ENCODE measurements around the gene HAPLN3.
"Not testable (repeated sequence)": the region's sequence is repeated elsewhere in the genome, so short reads cannot be mapped to it uniquely, and the experiment has no call there.

HAPLN3 gene, protein sequence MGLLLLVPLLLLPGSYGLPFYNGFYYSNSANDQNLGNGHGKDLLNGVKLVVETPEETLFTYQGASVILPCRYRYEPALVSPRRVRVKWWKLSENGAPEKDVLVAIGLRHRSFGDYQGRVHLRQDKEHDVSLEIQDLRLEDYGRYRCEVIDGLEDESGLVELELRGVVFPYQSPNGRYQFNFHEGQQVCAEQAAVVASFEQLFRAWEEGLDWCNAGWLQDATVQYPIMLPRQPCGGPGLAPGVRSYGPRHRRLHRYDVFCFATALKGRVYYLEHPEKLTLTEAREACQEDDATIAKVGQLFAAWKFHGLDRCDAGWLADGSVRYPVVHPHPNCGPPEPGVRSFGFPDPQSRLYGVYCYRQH

DNA sequence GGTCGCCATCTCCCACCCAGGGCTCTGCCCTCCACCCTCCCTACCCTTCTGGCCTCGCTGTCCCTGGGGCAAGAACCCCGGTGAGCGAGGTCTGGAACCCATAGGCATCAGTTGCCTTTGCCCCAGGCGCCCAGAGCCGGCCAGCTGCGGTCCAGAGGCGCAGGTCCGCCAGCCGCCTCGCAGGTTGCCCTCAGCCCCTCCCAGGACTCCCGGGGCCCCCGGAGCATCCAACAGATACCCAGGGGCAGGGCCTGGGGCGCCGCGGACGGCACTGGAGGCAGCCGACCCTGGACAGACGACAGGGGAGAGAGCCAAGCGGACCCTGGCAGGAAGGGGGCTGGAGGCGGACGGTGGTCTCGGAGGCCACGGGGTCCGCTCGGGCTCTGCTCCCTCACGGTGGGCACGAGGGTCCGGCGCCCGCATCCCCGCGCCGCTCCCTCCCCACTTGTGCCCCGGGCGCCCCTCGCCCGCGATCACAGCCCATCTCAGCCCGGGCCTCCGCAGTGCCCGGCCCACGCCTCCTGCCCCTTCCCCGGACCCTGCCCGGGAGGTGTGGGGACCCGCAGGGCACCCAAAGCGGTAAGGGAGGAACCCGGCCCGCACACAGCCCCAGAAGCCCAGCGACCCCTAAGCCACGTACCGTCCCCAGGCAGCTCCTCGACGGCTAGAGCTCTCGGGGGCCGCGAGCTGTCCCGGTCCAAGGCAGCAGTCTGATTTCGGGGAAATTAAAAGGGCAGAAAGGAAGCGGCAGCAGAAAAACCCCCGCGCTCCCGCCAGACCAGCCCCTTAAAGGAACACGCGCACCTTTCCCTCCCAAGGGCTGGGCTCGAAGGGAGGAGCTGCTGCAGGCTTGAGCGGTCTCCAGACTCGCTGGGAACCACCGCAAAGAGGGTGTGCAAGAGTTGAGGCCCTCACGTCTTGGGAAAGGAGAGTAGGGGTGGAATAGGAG is at the start of gene HAPLN3:
Gene HAPLN3, minus strand, starts transcription at position 726 of the 949 bp plus-strand sequence. CDS start 8,246 bp downstream, outside the sequence.
- peak; percentile 64 to 70 for DNase-seq

DNA sequence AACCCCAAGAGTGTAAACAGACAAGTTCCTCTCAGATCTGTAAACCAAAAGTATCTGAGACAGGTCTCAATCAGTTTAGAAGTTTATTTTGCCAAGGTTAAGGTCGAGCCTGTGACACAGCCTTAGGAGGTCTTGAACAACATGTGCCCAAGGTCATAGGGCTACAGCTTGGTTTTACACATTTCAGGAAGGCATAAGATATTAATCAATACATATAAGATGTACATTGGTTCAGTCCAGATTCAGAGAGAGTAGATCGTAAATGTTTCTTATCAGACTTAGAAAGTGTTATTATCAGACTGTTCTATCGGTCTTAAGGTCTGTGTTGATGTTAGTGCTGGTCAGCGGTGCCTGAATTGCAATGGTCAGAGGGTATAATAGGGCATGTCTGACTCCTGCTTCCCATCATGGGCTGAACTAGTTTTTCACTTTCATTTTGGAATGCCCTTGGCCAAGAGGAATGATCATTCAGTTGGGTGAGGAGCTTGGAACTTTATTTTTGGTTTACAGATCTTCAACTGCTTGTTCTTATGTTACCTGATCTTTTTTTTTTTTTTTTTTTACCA is 44.8 kb upstream of the HAPLN3 start:
- DNase-seq: no peak

DNA sequence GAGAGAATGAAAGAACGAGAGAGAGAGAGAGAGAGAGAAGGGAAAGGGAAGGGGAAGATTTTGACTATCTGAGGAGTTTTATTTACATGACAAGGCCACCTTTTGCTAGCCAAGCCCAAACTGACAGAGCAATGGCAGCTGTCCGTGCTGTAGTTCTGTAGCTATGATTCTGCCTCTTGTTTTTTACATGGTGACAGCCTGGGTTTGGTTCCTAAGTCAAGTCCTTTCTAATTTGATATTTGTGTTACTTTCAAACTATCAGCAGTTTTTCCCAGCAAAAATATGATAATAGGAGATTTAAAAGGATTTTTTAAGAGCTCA is 44.1 kb upstream of the HAPLN3 start:
- no peak for DNase-seq

DNA sequence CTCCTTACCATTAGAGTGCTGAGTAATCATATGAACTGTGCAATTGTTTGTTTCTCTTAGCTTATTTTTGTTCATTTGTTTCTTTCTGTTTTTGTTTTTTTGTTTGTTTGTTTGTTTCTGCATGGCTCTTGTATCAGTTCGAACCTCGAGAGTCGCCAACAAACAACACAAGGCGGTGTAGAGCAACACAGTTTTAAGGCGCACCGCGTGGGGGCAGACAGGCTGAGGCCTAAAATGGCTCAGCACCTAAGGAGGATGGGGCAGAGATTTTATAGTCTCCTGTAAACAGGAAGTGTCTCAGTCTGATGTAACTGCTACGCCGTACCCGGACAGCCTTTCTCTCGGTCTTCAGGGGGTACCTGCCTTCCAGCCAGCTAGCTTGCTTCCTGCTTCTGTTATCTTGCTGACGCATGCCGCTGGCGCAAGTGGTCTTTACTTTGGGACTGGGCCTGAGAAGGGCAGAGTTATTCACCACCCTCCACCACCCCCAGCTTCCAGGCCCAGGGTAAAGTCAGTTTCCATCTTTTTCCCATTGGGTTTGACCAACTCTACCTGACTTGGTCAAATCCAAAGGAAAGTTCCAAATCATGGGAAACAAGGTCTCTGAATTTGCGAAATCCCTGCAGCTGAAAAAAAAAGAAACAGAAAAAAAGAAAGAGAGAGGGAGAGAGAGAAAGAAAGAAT is 43.6 kb upstream of the HAPLN3 start:
- no peak for DNase-seq

DNA sequence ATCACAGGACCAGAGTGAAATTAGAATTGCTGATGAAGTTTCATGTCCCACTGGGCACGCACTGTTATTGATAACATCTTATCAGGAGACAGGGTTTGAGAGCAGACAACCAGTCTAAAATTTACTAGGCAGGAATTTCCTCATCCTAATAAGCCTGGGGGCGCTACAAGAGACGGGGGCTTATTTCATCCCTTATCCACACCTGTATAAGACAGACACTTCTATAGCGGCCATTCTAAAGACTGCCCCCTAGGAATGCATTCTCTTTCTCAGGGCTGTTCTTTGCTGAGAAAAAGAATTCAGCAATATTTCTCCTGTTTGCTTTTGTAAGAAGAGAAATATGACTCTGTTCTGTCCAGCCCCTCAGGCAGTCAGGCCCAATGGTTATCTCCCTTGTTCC is 39.1 kb upstream of the HAPLN3 start:
- DNase-seq: not testable (repeated sequence)

DNA sequence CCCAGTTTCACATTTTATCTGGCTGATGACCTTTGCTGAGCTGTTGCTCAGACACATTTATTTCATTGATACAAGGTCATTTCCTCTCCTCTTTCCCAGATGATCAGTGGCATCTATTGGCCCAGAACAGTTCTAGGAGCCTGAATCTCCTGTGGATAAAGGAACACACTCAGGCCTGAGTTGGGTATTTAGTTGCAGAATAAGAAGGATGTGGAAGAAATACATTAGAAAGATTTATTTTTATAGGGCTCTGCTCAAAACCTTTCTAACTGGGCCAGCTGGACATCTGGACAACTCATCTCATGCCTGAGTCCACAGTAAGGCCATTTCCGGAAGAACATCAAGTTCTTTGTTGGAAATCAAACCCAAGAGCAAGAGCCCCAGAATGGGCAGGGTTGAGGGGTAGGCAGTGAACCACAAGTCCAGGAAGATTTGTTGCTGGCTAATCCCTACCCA is 37.6 kb upstream of the HAPLN3 start:
- DNase-seq: no peak

DNA sequence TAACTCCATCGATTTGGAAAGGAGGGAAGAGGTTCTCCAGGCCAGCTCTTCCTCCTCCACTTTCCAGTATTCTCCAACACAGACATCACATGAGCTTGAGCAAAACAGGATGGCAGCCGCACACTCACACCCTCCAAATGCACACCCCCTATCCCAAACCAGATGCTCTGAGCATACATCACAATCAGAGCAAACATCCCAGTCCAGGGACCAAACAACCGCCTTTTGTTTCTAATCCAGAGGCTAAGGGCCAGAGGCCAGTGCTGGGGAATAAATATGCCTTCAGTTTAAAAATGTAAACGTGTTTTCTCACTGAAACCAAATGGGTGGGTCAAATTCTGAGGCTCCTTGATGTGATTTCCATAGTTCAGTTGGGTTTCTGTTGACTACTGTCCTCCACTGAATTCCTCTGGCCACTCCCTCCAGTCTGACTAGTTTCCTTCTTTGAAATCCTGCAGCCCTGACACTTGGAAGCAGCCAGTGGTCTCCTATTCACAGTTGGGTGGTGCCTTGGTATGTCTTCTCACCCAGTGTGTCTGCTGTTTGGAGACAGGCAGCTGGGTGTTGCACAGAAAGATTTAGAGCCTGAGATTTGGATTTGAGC is 37.0 kb upstream of the HAPLN3 start:
- no peak for DNase-seq

DNA sequence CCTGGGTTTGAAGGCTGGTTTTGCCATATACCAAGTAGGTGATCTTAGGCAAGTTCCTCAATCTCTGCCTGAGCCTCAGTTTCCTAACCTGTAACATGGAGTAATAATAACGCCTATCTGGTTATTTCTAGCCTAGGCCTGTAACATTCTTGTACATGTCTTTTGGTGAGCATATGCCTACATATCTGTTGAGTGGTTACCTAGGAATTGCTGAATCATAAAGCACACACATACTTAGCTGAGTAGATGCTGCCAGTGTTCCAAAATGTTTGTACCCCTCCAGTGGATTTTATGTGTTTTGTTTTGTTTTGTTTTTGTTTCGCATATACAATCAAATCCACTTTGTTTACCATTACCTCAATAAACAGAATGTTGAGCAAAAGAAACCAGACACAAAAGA is 35.2 kb upstream of the HAPLN3 start:
- no peak for DNase-seq

DNA sequence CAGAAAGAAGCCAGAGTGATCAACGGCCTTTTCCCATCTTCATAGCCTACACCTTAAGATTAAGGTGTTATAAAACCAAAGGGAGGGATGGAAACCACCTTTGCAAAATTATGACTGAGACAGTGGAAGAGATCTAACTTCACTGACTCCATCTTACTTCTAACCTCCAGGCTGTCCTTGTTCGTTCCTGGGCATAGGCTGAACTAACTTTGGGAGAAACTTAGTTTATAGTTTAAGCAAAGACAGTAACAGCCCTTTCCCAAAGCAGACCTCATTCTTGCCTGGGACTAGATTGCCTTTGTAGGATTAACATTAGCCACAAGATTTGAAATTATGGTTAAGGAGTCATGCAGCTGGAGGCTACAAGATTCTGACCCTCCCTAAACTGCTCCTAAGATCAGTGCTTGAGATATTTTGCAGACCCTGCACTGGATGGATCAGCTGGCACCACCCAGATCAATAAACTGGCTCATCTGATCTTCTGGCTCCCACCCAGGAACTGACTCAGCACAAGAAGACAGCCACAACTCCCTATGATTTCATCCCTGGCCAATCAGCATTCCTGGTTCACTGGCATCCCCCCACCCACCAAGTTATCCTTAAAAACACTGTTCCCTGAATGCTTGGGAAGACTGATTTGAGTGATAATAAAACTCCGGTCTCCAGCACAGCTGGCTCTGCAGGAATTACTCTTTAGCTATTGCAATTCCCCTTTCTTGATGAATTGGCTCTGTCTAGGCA is 34.2 kb upstream of the HAPLN3 start:
- DNase-seq: not testable (repeated sequence)

DNA sequence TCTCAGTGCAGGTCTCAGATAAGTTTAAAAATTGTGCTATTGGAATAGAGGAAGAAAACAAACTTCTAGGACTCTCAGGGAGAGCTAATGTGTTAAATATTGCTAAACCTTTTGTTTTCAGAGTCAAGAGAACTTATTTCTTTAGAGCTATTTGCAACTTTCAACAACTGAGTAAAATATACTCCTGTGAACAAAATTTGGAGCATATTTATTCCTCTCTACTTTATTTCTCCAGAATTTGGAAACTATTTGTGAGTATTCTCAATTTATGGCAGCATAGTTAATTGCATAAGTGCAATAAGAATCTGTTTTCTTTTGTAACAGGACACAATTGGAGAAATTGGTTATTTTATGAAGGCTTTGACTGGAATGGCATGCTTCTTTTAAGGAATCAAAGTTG is 32.8 kb upstream of the HAPLN3 start:
- DNase-seq: not testable (repeated sequence)

DNA sequence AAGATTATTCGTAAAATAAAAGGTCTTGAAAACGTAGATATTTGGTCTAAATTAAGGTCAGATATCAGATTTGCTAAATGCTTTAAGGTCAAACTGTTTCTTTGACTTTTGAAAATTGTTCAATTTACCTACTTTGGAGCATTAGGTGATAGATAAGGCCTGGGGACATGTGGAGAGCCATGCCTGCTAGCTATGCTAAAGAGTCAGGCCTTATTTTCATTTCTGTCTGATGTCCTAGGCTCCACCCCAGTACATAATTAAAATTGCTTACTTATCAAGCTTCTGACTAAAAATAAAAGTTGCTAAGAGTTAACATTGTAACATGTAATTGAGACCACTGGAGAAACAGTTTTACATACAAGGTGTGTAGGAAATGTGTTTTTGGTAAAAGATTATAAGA is 30.3 kb upstream of the HAPLN3 start:
- not testable (repeated sequence) for DNase-seq

DNA sequence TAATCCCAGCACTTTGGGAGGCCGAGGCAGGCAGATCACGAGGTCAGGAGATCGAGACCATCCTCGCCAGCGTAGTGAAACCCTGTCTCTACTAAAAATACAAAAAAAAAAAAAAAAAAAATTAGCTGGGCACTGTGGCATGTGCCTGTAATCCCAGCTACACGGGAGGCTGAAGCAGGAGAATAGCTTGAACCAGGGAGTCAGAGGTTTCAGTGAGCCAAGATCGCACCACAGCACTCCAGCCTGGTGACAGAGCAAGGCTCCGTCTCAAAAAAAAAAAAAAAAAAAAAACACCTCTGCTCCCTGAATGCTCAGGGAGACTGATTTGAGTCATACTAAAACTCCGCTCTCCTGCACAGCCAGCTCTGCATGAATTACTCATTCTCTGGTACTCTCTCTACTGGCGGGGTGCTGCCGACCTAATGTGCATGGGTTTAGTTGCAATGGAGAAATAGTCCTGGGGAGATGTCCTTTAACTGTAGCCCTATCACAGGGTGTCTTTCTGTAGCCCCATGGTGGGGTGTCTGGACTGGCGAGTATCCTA is 25.6 kb upstream of the HAPLN3 start:
- DNase-seq: not testable (repeated sequence)

DNA sequence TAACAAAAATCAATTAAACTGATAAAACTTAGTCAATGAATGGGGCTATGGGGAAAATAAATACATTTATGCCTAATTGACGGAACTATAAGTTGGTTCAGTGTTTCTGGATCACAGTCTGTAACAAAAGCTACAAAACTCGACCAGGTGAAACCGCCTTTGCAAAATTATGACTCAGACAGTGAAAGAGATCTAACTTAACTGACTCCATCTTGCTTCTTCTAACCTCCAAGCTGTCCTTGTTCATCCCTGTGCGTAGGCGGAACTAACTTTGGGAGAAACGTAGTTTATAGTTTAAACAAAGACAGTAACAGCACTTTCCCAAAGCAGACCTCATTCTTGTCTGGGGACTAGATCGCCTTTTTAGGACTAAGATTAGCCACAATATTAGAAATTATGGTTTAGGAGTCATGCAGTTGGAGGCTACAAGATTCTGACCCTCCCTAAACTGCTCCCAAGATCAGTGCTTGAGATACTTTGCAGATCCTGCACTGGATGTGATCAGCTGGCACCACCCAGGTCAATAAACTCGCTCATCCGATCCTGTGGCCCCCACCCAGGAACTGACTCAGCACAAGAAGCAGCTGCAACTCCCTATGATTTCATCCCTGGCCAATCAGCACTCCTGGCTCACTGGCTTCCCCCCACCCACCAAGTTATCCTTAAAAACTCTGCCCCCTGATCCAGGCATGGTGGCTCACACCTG is 25.0 kb upstream of the HAPLN3 start:
- DNase-seq: no peak

DNA sequence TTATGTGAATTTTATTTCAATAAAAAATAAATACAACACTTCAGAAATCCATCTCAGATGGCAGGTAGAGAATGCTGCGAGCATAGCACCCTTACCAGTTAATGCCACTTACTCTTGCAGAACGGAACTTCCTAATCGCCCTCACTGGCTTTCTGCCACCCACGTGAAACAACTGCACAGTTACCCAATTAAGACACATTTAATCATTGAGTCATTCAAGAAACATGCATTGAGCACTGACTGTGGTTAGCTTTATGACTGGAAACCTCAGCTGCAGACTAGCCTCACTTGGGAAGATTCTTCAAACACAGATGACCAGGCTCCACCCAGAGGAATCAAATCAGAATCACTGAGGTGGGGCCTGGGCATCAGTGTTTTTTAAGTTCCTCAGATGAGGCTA is 23.4 kb upstream of the HAPLN3 start:
- DNase-seq: no peak

DNA sequence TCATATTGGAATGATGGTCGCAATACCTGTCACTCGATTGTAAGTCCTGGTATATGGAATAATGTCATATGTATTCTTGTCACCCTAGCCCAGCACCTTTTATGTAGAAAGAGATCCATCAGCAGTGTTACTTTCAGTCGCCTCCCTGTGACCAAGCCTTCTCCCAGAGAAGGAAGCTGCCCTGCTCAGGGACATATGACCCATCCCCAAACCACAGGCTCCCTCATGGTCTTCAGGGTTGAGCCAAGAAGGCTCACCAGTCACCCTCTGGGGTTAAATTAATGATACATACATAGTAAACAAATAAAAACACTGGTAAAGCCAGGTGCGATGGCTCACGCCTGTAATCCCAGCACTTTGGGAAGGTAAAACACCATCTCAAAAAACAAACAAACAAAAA is 22.4 kb upstream of the HAPLN3 start:
- DNase-seq: no peak

DNA sequence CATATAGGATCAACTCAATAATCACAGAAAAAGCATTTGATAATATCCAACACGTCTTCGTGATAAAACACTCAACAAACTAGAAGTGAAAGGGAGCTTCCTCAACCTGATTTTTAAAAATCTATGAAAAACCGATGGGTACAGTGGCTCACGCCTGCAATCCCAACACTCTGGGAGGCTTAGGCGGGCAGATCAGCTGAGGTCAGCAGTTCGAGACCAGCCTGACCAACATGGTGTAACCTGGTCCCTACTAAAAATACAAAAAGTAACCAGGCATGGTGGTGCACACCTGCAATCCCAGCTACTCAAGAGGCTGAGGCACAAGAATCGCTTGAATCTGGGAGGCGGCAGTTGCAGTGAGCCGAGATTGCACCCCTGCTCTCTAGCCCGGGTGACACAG is 20.0 kb upstream of the HAPLN3 start:
- no peak for DNase-seq

DNA sequence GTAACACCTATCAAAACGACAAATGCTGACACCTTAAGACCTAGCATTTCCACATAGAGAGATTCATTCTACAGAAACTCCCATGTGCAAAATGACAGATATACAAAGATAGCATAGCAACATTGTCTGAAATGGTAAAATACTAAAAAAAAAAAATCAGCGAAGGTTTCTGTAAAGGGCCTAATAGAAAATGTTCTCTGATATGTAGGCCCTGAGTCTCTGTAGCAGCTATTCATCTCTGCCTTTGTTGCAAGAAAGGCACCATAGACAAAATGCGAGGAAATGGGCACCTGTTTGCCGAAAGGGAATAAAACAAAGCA is 18.5 kb upstream of the HAPLN3 start:
- DNase-seq: no peak

DNA sequence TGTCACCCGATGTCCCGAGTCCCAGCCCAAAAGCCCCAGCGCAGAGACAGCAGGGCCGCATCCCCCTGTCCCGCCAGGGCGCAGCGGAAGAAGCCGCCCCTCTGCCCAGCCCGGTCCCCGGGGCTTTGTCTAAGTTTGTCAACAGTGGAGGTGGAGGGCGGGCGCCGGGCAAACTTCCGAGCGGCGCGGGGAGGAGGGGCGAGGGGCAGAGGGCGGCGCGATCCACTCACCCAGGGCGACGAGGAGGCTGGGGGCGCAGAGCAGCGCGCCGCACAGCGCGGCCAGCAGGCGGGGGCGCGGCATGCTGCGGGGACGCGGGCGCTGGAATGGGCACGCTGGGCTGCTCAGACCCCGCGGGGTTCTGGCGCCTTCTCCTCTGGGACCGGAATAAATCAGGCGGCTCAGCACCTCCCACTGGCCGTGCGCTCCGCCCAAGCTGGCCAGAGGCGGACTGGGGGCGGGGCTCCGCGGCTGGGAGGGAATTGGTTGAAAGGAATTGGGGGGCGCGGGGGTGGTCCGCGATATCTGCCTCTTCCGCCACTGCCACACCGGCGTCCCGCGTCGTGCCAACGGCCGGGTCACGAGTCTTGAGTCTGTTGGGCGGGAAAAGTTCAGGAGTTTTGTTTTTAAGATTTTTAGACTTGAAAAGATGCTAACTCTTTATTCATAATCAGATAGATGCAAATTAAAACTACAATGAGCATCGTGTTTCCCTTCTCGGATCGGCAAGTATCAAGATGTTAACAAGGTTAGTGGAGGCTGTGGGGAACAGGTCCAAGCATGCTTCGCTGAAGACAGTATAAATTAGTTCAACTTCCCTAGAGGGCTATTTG is 17.9 kb upstream of the HAPLN3 start, which contains the start of gene MFGE8:
Gene MFGE8, minus strand, starts transcription at position 363 of the 833 bp plus-strand sequence. Its CDS starts 60 bp downstream, at position 303.
- DNase-seq: peak; percentile 58 to 68

DNA sequence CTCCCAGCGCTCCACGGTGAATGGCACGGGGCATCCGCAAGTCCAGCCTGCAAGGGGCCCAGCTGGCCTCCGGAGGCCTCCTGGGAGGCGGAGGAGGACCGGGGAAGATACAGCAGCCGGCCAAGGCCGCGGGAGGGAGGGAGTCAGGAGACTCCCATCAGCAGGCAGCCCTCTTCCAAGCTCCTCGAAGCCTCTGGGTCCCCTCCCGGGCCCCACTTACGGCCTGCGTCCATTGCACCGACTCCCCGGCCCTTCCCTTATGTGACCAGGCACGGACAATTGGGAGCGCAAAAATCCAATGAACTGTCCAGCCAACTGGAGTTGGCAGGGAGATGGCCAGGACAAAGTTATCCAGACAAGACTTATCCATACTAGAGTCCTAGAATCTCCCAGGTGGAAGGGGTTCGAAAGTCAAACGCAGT is 17.2 kb upstream of the HAPLN3 start:
- no peak for DNase-seq

DNA sequence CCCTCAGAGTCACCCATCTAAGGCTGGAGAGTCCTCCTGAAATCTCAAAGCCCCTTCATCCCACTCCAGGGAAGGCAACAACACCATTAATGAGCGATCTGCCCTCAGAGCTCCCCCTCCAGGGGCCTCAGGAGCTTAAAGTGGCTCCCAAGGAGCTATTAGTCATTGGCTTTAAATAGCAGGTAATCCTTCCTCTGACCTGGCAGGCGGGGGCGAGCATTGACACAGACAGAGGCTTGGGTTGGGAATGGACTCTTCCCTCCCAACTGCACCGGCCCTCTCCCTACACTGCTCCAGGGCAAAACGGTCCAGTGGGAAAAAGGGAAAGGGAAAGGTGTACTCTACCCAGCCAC is 16.4 kb upstream of the HAPLN3 start:
- DNase-seq: no peak

All from stimulated activated CD4-positive, alpha-beta T cell treated with anti-CD3 and anti-CD28 coated beads, Interleukin-4, amount 100 ng/mL, for 4 hours (primary cell).